Ishikawa (cell line): ENCODE data around the gene RNU6-9.

Source experiments
- CREB1 ChIP-seq: IDR thresholded peaks from 2 replicates; pipeline ENCODE4 v1.6.1; 2012; ENCODE audit warnings: low read depth
- EP300 ChIP-seq: IDR thresholded peaks from 2 replicates; pipeline ENCODE4 v1.6.1; 2012; ENCODE audit warnings: borderline replicate concordance
- MAX ChIP-seq: IDR thresholded peaks from 2 replicates; pipeline ENCODE4 v1.6.1; 2012
- TAF1 ChIP-seq: IDR thresholded peaks from 2 replicates; pipeline ENCODE4 v1.6.1; 2012; ENCODE audit warnings: low read depth, mild to moderate bottlenecking
- USF1 ChIP-seq: IDR thresholded peaks from 2 replicates; pipeline ENCODE4 v1.6.1; 2012
- YY1 ChIP-seq: IDR thresholded peaks from 2 replicates; pipeline ENCODE4 v1.6.1; 2012; ENCODE audit warnings: low read depth

- TF ChIP-seq EP300 (no peak), TAF1 (no peak), MAX (peak; percentile 86), YY1 (no peak), CREB1 (no peak), USF1 (peak; percentile 76)
Measured at GRCh38 chr19:925087-925525, 31.8 kb downstream of the RNU6-9 start.
